ENCODE data around the gene SLC34A3.

SLC34A3 gene

GRCh38 chr9:137266162-137266527, 35.4 kb downstream of the SLC34A3 start:
- H3K4me2 ChIP-seq (ENCODE audit: low read length): no peak overlapping the region
- H3K9me2 ChIP-seq (ENCODE audit: low read depth, low read length): no peaks in the 10 kb centered on the region
- H3K4me3 ChIP-seq (ENCODE audit: low read depth, low read length, poor library complexity, severe bottlenecking): no peak overlapping the region
- no peaks in the 10 kb centered on the region for H3K9me3 ChIP-seq (ENCODE audit: low read length)
- H3K9ac ChIP-seq (ENCODE audit: low read length): no peak overlapping the region
- no peak overlapping the region for H2AFZ ChIP-seq (ENCODE audit: low read length)
- no peaks in the 10 kb centered on the region for H3K27me3 ChIP-seq (ENCODE audit: insufficient read depth, low read length)
- no peak for TF ChIP-seq EZH2 (IDR thresholded peaks at IDR 0.05; ENCODE audit: borderline replicate concordance, low read length)
- TF ChIP-seq CTCF (IDR thresholded peaks at IDR 0.05; ENCODE audit: low read length): no peak
- no peak overlapping the region for H3K27ac ChIP-seq (ENCODE audit: low read depth, low read length, poor library complexity, severe bottlenecking)
- H4K20me1 ChIP-seq (ENCODE audit: insufficient read depth, low read length): no peaks in the 10 kb centered on the region
- H3K36me3 ChIP-seq (ENCODE audit: insufficient read depth, low read length): peaks cover 41% of the 10 kb centered on the region
- peaks cover 37% of the 10 kb centered on the region for H3K4me1 ChIP-seq (ENCODE audit: insufficient read depth, low read length, severe bottlenecking)
- no peaks in the 10 kb centered on the region for H3K79me2 ChIP-seq (ENCODE audit: insufficient read depth, low read length)
- H3F3A ChIP-seq (ENCODE audit: insufficient read depth, low read length): no peaks in the 10 kb centered on the region

- Histone ChIP-seq H3K4me3 (ENCODE audit: low read depth, low read length, poor library complexity, severe bottlenecking) (peak overlapping the region; percentile 58), H3F3A (ENCODE audit: insufficient read depth, low read length) (no peaks in the 10 kb centered on the region), H3K9me3 (ENCODE audit: low read length) (no peaks in the 10 kb centered on the region), H3K9ac (ENCODE audit: low read length) (0 out of 2 replicates have a peak overlapping the region, but pooled peaks have one; percentile 39), H3K9me2 (ENCODE audit: low read depth, low read length) (no peaks in the 10 kb centered on the region), H3K4me2 (ENCODE audit: low read length) (peak overlapping the region; percentile 74), H3K27ac (ENCODE audit: low read depth, low read length, poor library complexity, severe bottlenecking) (peak overlapping the region; percentile 92), H3K27me3 (ENCODE audit: insufficient read depth, low read length) (no peaks in the 10 kb centered on the region), H2AFZ (ENCODE audit: low read length) (no peak overlapping the region), H3K4me1 (ENCODE audit: insufficient read depth, low read length, severe bottlenecking) (peaks cover 42% of the 10 kb centered on the region), H3K36me3 (ENCODE audit: insufficient read depth, low read length) (peaks cover 41% of the 10 kb centered on the region), H4K20me1 (ENCODE audit: insufficient read depth, low read length) (no peaks in the 10 kb centered on the region), H3K79me2 (ENCODE audit: insufficient read depth, low read length) (no peaks in the 10 kb centered on the region)
- no peak for TF ChIP-seq EZH2 (IDR thresholded peaks at IDR 0.05; ENCODE audit: borderline replicate concordance, low read length)
Observed at GRCh38 chr9:137266585-137267453, 36.1 kb downstream of the SLC34A3 start.

GRCh38 chr9:137267933-137268355, 37.2 kb downstream of the SLC34A3 start:
- H3K79me2 ChIP-seq (ENCODE audit: insufficient read depth, low read length): no peaks in the 10 kb centered on the region
- no peaks in the 10 kb centered on the region for H3K9me3 ChIP-seq (ENCODE audit: low read length)
- no peaks in the 10 kb centered on the region for H3K9me2 ChIP-seq (ENCODE audit: low read depth, low read length)
- H3K4me3 ChIP-seq (ENCODE audit: low read depth, low read length, poor library complexity, severe bottlenecking): peak overlapping the region; percentile 58
- H3K4me2 ChIP-seq (ENCODE audit: low read length): peak overlapping the region; percentile 74
- TF ChIP-seq CTCF (IDR thresholded peaks at IDR 0.05; ENCODE audit: low read length) (no peak), EZH2 (IDR thresholded peaks at IDR 0.05; ENCODE audit: borderline replicate concordance, low read length) (no peak)
- H3K27ac ChIP-seq (ENCODE audit: low read depth, low read length, poor library complexity, severe bottlenecking): peak overlapping the region; percentile 92
- no peaks in the 10 kb centered on the region for H3K27me3 ChIP-seq (ENCODE audit: insufficient read depth, low read length)
- no peaks in the 10 kb centered on the region for H4K20me1 ChIP-seq (ENCODE audit: insufficient read depth, low read length)
- H2AFZ ChIP-seq (ENCODE audit: low read length): no peak overlapping the region
- peak overlapping the region; percentile 61; the same call in 1 of the 2 replicates for H3K9ac ChIP-seq (ENCODE audit: low read length)
- H3K4me1 ChIP-seq (ENCODE audit: insufficient read depth, low read length, severe bottlenecking): peaks cover 42% of the 10 kb centered on the region
- peaks cover 52% of the 10 kb centered on the region for H3K36me3 ChIP-seq (ENCODE audit: insufficient read depth, low read length)
- H3F3A ChIP-seq (ENCODE audit: insufficient read depth, low read length): no peaks in the 10 kb centered on the region
